Measurements from ENCODE around the gene MARCKS. TPM values are rescaled to one million over a fixed set of nuclear protein-coding genes. Genes with fewer than 3 reads are reported as not detected.
A peak's percentile ranks its signal among the peaks of the same experiment; 100 is the strongest.

Gene MARCKS
- total RNA-seq, 1 donor from 2014 or later = 442 TPM

- no peak for TF ChIP-seq CTCF (IDR thresholded peaks at IDR 0.05; ENCODE audit: partially characterized antibody, unreplicated experiment)
- no peak for DNase-seq
- Mint-ChIP-seq H3K4me1 (ENCODE audit: low read depth, unreplicated experiment) (no peaks in the 10 kb centered on the region), H3K36me3 (ENCODE audit: unreplicated experiment) (no peaks in the 10 kb centered on the region), H3K27me3 (ENCODE audit: unreplicated experiment) (no peaks in the 10 kb centered on the region), H3K4me3 (ENCODE audit: unreplicated experiment) (no peak overlapping the region), H3K9me3 (ENCODE audit: unreplicated experiment) (no peaks in the 10 kb centered on the region), H3K27ac (ENCODE audit: unreplicated experiment) (no peak overlapping the region)
These were observed 14.8 kb downstream of the MARCKS start for GRCh38 chr6:113871975-113872374.

DNA sequence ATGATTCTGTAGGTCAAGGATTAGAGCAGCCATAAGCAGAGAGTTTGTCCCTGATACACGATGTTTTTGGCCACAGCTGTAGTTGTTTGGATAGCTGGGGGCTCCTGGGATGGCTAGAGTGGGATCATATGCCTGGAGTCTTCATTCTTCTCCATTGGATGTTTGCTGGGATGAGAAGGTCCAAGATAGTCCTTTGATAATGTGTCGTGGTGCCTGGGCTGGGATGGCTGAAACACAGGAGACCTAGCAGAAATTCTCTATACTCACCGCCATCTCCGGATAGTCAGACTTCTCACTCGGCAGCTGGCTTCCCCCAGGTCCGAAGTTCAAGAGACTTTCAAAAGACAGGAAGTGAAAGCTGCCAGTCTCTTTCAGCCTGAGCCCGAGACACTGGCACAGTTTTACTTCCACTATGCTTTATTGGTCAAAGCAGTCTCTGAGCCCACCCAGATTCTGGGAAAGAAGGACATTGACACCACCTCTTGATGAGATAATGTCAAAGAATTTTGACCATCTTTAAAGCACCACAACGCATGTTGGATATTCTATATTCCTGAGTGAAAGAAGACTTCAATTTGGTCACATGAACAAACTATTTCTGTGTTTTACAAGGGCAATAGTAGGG is 16.0 kb downstream of the MARCKS start:
- Mint-ChIP-seq H3K9me3 (ENCODE audit: unreplicated experiment) (no peaks in the 10 kb centered on the region), H3K4me3 (ENCODE audit: unreplicated experiment) (no peak overlapping the region), H3K27ac (ENCODE audit: unreplicated experiment) (no peak overlapping the region), H3K27me3 (ENCODE audit: unreplicated experiment) (no peaks in the 10 kb centered on the region), H3K4me1 (ENCODE audit: low read depth, unreplicated experiment) (no peaks in the 10 kb centered on the region), H3K36me3 (ENCODE audit: unreplicated experiment) (no peaks in the 10 kb centered on the region)
- no peak for TF ChIP-seq CTCF (IDR thresholded peaks at IDR 0.05; ENCODE audit: partially characterized antibody, unreplicated experiment)
- DNase-seq = no peak

- H3K36me3 Mint-ChIP-seq (ENCODE audit: unreplicated experiment) = no peaks in the 10 kb centered on the region
- no peaks in the 10 kb centered on the region for H3K27me3 Mint-ChIP-seq (ENCODE audit: unreplicated experiment)
- H3K9me3 Mint-ChIP-seq (ENCODE audit: unreplicated experiment) = no peaks in the 10 kb centered on the region
- H3K27ac Mint-ChIP-seq (ENCODE audit: unreplicated experiment) = no peak overlapping the region
- TF ChIP-seq CTCF (IDR thresholded peaks at IDR 0.05; ENCODE audit: partially characterized antibody, unreplicated experiment) = no peak
- H3K4me1 Mint-ChIP-seq (ENCODE audit: low read depth, unreplicated experiment) = no peaks in the 10 kb centered on the region
- DNase-seq = no peak
- H3K4me3 Mint-ChIP-seq (ENCODE audit: unreplicated experiment) = no peak overlapping the region
These were observed 18.3 kb downstream of the MARCKS start for GRCh38 chr6:113875470-113875869.

DNA sequence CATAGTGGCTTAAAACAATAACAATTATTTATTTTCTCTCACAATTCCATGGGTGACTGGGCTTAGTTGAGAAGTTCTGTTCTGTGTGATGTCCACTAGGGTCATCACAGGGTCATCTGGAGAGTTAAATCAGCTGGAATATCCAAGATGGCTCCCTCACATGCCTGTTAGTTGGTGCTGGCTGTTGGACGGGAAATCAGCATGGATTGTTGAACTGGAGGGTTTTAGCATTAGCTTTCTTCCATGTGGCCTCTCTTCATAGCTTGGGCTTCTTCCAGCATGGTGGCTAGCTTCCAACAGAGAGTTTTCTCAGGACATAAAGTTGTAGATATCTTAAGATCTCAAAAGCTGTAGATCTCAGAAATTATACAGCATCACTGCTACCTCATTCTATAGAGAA is 19.6 kb downstream of the MARCKS start:
- Mint-ChIP-seq H3K4me3 (ENCODE audit: unreplicated experiment) (no peak overlapping the region), H3K27me3 (ENCODE audit: unreplicated experiment) (no peaks in the 10 kb centered on the region), H3K36me3 (ENCODE audit: unreplicated experiment) (no peaks in the 10 kb centered on the region), H3K9me3 (ENCODE audit: unreplicated experiment) (no peaks in the 10 kb centered on the region), H3K27ac (ENCODE audit: unreplicated experiment) (no peak overlapping the region), H3K4me1 (ENCODE audit: low read depth, unreplicated experiment) (no peaks in the 10 kb centered on the region)
- DNase-seq = no peak
- TF ChIP-seq CTCF (IDR thresholded peaks at IDR 0.05; ENCODE audit: partially characterized antibody, unreplicated experiment) = no peak

DNA sequence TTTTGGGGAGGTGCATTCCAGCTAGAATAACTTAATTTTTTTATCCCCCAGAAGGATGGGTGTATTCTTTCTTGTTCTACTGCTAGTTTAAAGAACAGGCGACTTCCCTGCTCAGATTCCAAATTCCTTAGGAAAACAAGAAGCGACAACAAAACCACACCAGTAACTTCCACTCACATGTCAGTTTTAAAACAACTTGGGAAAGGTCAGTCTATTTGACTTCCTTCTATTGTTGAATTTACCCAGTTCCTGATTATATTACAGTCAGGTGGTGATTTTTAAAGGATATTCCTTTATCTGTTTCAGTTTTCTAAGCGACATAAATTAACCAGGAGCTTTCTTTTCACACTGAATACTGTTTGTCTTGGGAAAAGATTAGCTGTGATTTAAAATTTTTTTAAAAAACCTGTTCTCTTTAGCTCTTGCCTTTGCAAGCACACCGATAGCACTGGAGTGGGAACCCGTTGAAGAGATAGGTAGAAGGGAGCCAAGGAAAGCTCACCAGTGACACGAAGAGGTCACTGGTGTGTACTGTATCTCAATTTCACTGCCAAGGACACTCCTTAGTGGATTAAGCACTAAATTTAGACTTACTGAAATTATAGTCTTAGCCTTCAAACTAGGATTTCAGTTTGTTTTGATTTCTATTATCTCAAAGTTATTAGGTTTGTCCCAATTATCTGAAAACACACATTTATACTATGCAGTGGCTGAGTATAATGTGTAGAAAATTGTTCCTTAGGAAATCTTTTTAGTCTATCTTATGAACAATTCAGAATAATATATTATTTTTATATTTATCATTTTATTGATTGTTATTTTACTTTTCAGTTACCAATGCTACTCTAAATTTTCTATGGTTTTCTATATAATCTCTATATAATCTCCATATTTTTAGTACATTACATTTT is 22.3 kb downstream of the MARCKS start:
- H3K27ac Mint-ChIP-seq (ENCODE audit: unreplicated experiment) = no peak overlapping the region
- H3K4me3 Mint-ChIP-seq (ENCODE audit: unreplicated experiment) = no peak overlapping the region
- peak; percentile 61 for TF ChIP-seq CTCF (IDR thresholded peaks at IDR 0.05; ENCODE audit: partially characterized antibody, unreplicated experiment)
- peak; percentile 40 for DNase-seq
- H3K9me3 Mint-ChIP-seq (ENCODE audit: unreplicated experiment) = no peaks in the 10 kb centered on the region
- H3K4me1 Mint-ChIP-seq (ENCODE audit: low read depth, unreplicated experiment) = no peaks in the 10 kb centered on the region
- H3K36me3 Mint-ChIP-seq (ENCODE audit: unreplicated experiment) = no peaks in the 10 kb centered on the region
- H3K27me3 Mint-ChIP-seq (ENCODE audit: unreplicated experiment) = no peaks in the 10 kb centered on the region
